ENCODE results near the gene MAPK8IP3.

DNA sequence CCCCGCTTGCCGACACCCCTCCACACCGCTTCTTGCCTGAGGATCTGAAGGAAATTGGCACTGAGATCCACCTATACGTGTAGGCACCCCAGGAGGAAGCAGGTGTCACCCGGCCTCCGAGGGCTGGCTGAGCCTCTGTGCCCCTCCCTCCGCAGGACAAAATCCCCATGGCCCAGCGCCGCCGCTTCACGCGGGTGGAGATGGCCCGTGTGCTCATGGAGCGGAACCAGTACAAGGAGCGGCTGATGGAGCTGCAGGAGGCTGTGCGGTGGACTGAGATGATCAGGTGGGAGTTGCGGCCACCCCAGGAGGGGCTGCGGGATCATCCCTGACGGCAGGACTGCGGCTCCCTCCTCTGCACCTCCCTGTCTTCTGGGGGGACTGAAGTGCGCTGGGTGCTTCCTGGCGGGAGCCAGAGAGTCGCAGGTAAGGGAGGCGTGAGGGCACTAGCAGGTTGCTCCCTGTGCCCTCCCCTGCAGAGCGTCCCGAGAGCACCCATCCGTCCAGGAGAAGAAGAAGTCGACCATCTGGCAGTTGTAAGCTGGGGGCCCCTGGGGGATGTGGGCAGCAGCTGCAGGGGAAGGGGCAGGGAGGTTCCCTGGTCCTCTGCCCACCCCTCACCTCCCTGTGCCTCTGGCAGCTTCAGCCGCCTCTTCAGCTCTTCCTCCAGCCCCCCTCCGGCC is 56.3 kb downstream of the MAPK8IP3 start:
- TF ChIP-seq, protein P1, sequence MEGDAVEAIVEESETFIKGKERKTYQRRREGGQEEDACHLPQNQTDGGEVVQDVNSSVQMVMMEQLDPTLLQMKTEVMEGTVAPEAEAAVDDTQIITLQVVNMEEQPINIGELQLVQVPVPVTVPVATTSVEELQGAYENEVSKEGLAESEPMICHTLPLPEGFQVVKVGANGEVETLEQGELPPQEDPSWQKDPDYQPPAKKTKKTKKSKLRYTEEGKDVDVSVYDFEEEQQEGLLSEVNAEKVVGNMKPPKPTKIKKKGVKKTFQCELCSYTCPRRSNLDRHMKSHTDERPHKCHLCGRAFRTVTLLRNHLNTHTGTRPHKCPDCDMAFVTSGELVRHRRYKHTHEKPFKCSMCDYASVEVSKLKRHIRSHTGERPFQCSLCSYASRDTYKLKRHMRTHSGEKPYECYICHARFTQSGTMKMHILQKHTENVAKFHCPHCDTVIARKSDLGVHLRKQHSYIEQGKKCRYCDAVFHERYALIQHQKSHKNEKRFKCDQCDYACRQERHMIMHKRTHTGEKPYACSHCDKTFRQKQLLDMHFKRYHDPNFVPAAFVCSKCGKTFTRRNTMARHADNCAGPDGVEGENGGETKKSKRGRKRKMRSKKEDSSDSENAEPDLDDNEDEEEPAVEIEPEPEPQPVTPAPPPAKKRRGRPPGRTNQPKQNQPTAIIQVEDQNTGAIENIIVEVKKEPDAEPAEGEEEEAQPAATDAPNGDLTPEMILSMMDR (IDR thresholded peaks at IDR 0.05), result no peak
- no peak for TF ChIP-seq ZFX (IDR thresholded peaks at IDR 0.05; ENCODE audit: borderline replicate concordance)

Data from 22Rv1 (cell line).